ENCODE data around the gene ITGA5. TPM values are rescaled to one million over a fixed set of nuclear protein-coding genes. Genes with fewer than 3 reads are reported as not detected.
A peak's percentile ranks its signal among the peaks of the same experiment; 100 is the strongest.

ITGA5 gene
- total RNA-seq, 2 donors from 2014 or later: 80.5 to 144 TPM

DNA sequence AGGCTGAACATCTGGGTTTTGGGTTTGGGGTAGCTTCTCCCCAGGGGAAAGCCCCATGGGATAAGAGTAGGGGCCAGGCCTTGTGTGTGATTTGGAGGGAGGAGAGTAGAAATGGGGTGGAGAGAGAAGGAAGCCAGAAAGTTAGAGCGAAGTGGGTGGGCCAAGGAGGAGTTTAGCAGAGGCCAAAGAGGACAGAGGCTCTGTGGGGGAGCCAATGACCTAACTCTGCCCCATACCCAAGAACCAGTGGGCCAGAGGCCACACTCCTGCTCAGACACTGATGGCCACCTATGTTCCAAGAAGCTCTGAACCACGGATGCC is 43.8 kb downstream of the ITGA5 start:
- H3K4me3 ChIP-seq: no peak overlapping the region
- H3K27ac ChIP-seq: peak overlapping the region; percentile 84 to 92
- no peaks in the 10 kb centered on the region for H3K27me3 ChIP-seq
- H3K9me3 ChIP-seq: no peaks in the 10 kb centered on the region
- no peaks in the 10 kb centered on the region for H3K36me3 ChIP-seq
- TF ChIP-seq, protein P1, sequence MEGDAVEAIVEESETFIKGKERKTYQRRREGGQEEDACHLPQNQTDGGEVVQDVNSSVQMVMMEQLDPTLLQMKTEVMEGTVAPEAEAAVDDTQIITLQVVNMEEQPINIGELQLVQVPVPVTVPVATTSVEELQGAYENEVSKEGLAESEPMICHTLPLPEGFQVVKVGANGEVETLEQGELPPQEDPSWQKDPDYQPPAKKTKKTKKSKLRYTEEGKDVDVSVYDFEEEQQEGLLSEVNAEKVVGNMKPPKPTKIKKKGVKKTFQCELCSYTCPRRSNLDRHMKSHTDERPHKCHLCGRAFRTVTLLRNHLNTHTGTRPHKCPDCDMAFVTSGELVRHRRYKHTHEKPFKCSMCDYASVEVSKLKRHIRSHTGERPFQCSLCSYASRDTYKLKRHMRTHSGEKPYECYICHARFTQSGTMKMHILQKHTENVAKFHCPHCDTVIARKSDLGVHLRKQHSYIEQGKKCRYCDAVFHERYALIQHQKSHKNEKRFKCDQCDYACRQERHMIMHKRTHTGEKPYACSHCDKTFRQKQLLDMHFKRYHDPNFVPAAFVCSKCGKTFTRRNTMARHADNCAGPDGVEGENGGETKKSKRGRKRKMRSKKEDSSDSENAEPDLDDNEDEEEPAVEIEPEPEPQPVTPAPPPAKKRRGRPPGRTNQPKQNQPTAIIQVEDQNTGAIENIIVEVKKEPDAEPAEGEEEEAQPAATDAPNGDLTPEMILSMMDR (IDR thresholded peaks at IDR 0.05): no peak
- H3K4me1 ChIP-seq: peaks cover 0 to 86% of the 10 kb centered on the region in 2 donors
- DNase-seq (ENCODE audit: low spot score): no peak

DNA sequence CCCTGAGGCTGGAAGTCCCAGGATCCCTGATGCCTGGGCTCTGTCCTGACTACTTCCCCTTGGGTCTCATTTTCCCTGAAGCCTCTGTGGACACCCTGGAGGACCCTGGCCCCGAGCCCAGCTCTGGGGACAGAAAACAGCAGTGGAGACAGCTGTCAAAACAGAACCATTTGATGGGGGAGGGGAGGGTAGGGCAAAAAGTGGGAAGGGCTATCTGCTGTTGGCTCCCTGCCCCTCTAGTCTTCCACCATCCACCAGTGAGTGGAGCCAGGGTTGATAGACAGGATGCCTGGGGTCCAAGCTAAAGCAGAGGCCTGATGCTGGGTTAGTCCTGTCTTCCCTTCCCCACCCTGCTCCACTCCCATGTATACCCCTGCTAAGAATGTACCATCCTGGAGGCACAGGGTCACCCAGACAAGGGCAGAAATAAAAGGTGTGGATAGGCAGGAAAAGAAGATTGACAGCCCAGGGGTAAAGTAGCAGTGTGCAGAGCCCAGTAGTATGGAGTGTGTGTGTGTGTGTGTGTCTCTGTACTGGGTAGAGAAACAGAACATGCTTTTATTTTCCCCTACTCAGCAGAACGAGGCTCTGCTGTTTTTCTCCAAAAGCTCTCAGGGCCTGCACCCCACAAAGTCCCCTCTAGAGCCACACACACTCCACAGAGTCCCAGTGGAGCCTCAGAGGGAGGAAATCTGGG is 44.4 kb downstream of the ITGA5 start:
- Histone ChIP-seq H3K4me3 (no peak overlapping the region), H3K4me1 (peaks cover 0 to 89% of the 10 kb centered on the region in 2 donors), H3K27me3 (no peaks in the 10 kb centered on the region), H3K36me3 (no peaks in the 10 kb centered on the region), H3K9me3 (no peaks in the 10 kb centered on the region), H3K27ac (peak overlapping the region; percentile 84 to 92)
- DNase-seq (ENCODE audit: low spot score): no peak
- TF ChIP-seq, protein P1 (IDR thresholded peaks at IDR 0.05): no peak

DNA sequence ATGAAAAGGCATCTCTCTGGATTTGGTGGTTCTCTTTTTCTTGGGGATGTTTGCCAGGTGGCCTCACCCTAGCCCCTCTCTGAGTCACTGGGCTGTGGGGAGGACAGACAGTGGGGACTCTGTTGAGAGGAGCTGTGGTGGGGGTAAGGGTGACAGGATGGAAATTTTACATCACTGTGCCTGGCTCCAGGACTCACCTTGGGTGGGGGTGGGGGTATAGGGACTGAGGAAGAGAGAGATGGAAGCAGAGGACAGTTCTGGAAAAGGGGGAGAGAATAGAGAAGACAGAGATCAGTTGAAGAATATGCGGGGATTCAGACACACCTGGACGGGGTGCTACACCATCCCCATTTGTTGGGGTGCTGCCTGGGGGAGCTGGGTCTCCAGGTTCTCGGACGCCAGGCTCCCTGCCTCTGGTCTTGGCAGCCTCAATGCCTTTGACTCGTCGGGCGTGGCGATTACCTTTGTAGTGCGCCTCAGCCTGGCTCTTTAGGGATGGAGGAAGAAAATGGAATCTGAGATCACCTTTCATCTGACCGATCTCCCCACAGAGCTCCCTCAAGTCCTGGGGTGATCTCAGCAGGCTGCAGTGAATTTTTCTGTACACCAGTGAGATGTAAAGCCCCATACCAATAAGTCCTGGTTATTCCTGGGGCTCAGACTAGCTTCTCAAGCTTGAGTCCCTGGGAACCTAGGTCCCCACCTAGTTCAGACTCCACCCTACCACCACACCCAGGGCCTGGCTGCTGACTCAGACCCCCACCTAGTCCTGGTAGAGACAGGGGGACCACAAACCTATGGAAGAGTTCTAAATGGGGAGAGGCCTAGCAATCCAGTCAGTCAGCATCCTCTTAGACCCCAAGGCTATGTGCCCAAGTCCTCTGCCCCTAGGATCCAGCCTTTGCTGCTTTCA is 45.2 kb downstream of the ITGA5 start:
- Histone ChIP-seq H3K27ac (peak overlapping the region; percentile 12 to 92), H3K27me3 (no peaks in the 10 kb centered on the region), H3K36me3 (no peaks in the 10 kb centered on the region), H3K4me1 (peaks cover 0 to 91% of the 10 kb centered on the region in 2 donors), H3K4me3 (no peak overlapping the region), H3K9me3 (no peaks in the 10 kb centered on the region)
- DNase-seq (ENCODE audit: low spot score): no peak
- TF ChIP-seq, protein P1 (IDR thresholded peaks at IDR 0.05): no peak

DNA sequence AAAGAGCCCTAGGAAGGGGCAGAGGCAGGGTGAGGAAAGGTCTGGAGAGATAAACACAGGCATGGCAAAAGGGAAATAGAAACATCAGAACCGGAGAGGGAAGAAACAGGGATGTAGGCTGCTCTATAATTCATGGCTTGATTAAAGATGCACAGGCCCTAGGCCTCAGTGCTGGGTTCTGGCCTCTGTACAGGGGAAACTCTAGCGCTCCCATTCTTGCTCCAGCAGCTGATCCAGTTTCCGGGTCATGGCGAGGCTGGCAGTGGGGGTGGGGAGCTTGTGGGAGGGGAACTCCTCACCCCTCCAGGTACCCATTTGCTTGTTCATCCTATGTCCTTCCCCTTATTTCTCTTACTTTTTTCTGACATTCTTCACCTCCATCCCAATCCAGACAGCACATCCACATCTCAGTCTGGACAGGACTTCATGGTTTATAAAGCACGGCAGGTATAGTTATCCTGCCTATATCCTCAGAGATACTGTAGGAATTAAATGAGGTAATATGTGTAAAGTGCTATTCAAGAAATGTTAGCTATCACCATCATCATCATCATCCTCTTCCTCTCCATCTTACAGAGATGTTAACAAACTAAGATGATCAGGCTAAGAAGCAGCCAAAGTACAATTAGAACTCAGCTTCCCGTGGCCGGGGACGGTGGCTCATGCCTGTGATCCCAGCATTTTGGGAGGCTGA is 46.8 kb downstream of the ITGA5 start:
- H3K27ac ChIP-seq: peak overlapping the region; percentile 73 to 92
- DNase-seq (ENCODE audit: low spot score): no peak
- no peaks in the 10 kb centered on the region for H3K36me3 ChIP-seq
- no peak overlapping the region for H3K4me3 ChIP-seq
- no peaks in the 10 kb centered on the region for H3K27me3 ChIP-seq
- TF ChIP-seq, protein P1 (IDR thresholded peaks at IDR 0.05): no peak
- peaks cover 0 to 83% of the 10 kb centered on the region in 2 donors for H3K4me1 ChIP-seq
- H3K9me3 ChIP-seq: no peaks in the 10 kb centered on the region

DNA sequence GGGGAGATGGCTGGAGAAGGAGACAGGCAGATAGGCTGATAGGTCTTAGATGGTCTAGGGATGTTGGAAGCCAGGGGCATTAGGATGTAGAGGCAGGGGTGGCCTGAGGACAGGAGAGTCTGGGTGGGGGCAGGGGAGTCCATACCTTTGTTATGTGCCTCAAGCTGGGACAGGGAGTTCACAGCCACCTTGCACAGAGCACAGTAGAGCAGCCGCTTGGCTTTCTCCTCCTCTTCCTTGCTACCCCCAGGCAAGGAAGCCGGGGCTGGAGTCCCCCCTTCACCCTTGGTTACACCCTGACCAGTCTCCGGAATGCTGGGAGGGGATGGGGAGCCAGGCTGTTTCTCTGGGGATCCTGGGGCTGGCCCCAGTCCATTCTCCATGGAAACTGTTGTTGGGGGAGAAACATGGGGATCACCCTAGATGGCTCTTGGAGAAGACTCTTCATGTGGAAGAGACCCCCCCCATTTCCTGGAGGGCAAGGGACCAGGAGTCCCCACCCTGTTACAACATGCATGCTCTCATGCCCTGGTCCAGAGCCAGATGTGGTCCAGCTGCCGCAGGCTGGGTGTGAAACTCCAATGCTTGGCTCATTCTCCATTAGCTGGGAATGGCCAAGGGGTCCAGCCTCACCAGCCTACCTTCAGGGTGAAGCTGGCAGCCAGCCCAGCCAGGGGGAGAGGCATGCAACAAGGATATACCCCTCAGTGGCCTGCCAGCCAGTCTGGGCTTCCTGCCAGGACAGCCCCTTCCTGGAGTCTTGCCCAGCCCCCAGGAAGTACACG is 47.5 kb downstream of the ITGA5 start:
- DNase-seq (ENCODE audit: low spot score): peak; percentile 88
- H3K4me3 ChIP-seq: no peak overlapping the region
- peaks cover 0 to 76% of the 10 kb centered on the region in 2 donors for H3K4me1 ChIP-seq
- H3K9me3 ChIP-seq: no peaks in the 10 kb centered on the region
- TF ChIP-seq, protein P1 (IDR thresholded peaks at IDR 0.05): no peak
- H3K27me3 ChIP-seq: no peaks in the 10 kb centered on the region
- no peaks in the 10 kb centered on the region for H3K36me3 ChIP-seq
- H3K27ac ChIP-seq: peak overlapping the region; percentile 73 to 92

Measured in right atrium auricular region (tissue), 2 donors.